DND-41 (cell line): ENCODE results near the gene MTSS2.

Source experiments
- ATAC-seq: fragments of 200-7000 bp; cut with Tn5 transposase; 3 replicates; pipeline ENCODE4 v1.9.1; 2021; ENCODE audit warnings: low read depth; ENCODE audit not compliant: insufficient read depth
- DNase-seq: peaks from one replicate; pipeline ENCODE4 v3.0.0-alpha.2; 2020
- H2AFZ ChIP-seq: 2 replicates; pipeline ENCODE4 v1.6.0; 2012; ENCODE audit warnings: low read depth, low read length
- H3K27ac ChIP-seq: 2 replicates; pipeline ENCODE4 v1.5.1; 2012; ENCODE audit warnings: low read length, inconsistent platforms
- H3K27me3 ChIP-seq: fragments of 200-600 bp; sonication (generic); 2 replicates; pipeline ENCODE4 v1.6.0; 2012; ENCODE audit warnings: low read length, mild to moderate bottlenecking, inconsistent platforms; ENCODE audit not compliant: insufficient read depth, poor library complexity
- H3K36me3 ChIP-seq: 2 replicates; pipeline ENCODE4 v1.5.1; 2012; ENCODE audit warnings: low read length, inconsistent platforms; ENCODE audit not compliant: insufficient read depth
- H3K4me1 ChIP-seq: 2 replicates; pipeline ENCODE4 v1.5.1; 2012; ENCODE audit warnings: mild to moderate bottlenecking, low read length; ENCODE audit not compliant: insufficient read depth
- H3K4me2 ChIP-seq: 2 replicates; pipeline ENCODE4 v1.6.0; 2012; ENCODE audit warnings: mild to moderate bottlenecking, moderate library complexity, low read length, inconsistent platforms; ENCODE audit not compliant: insufficient read depth
- H3K4me3 ChIP-seq, 2 experiments: fragments of 200-600 bp in 1 of 2; shearing (Covaris generic) in 1 of 2; 2 replicates each; pipeline ENCODE4 v1.5.1; 2012 to 2016; ENCODE audit warnings: inconsistent platforms in 2 of 2, low read length in 2 of 2, mild to moderate bottlenecking in 2 of 2, low read depth in 1 of 2, moderate library complexity in 1 of 2
- H3K79me2 ChIP-seq: 2 replicates; pipeline ENCODE4 v1.6.0; 2012; ENCODE audit warnings: low read length, inconsistent platforms; ENCODE audit not compliant: insufficient read depth
- H3K9ac ChIP-seq: 2 replicates; pipeline ENCODE4 v1.6.0; 2012; ENCODE audit warnings: low read depth, mild to moderate bottlenecking, inconsistent platforms, low read length, moderate library complexity
- H3K9me3 ChIP-seq: 2 replicates; pipeline ENCODE4 v1.5.1; 2012; ENCODE audit warnings: low read length, moderate library complexity, mild to moderate bottlenecking, inconsistent platforms; ENCODE audit not compliant: insufficient read depth, severe bottlenecking
- H4K20me1 ChIP-seq: 2 replicates; pipeline ENCODE4 v1.6.0; 2012; ENCODE audit warnings: low read length; ENCODE audit not compliant: insufficient read depth
- EZH2 ChIP-seq: IDR thresholded peaks from 3 replicates; pipeline ENCODE4 v1.6.1; 2012; ENCODE audit warnings: borderline replicate concordance, low read depth, mild to moderate bottlenecking, moderate library complexity, low read length, inconsistent platforms; ENCODE audit not compliant: severe bottlenecking
- TF ChIP-seq, protein P1 (sequence below): IDR thresholded peaks from 2 replicates; pipeline ENCODE4 v1.5.1; 2012; ENCODE audit warnings: borderline replicate concordance, low read length, moderate library complexity, mild to moderate bottlenecking; ENCODE audit not compliant: poor library complexity, severe bottlenecking; ENCODE audit errors: extremely low read depth

Gene MTSS2

DNA sequence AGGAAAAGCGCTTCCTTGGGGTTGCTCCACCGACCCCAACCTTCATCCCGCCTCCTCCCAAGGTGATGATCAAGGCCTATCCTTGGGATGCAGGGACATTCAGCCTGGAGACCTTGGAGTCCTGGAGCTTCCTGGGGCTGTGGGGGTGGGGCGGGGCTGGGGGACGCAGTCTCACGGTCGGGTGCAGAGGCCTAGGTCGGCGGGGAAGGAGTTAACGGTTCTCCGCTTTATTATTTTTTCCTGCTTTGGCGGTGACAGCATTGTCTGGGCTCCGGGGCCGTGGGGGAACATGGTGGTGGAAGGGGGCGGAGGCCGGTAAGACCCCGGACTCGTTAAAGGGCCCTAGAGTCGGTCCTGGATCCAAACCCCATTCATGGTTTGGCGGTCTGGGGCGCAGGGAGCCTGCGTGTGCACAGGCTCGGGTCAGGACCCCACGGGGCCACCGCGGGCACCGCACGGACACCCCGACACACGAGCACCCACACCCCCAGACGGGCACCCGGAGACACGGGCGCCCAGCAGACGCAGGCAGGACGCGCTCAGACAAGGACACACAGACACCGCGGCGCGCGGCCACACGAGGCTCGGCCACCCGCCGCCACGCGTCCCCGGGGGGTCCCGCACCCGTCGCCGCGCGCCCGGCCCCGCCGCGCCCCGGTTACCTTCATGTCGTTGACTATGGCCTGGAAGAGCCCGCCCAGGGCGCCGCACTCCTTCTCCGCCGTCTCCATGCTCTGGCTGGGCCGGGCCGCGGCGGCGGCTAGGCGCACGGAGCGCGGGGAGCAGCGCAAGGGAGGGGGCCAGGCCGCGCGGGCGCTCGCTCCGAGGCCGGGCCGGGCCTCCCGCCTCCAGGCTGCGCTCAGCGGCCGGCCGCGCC, 554 bp downstream of the MTSS2 start:
- H3K79me2 ChIP-seq, result peaks cover 23% of the 10 kb centered on the region
- ATAC-seq, result peak; percentile 62
- H3K9me3 ChIP-seq, result no peaks in the 10 kb centered on the region
- H3K27ac ChIP-seq, result peak overlapping the region; percentile 4; the same call in 1 of the 2 replicates
- H3K4me3 ChIP-seq, result peak overlapping the region; percentile 43 to 64; a peak in 3 of 4 replicates
- peak overlapping the region; percentile 80 for H3K4me2 ChIP-seq
- peak overlapping the region; percentile 75 for H2AFZ ChIP-seq
- peaks cover 45% of the 10 kb centered on the region for H4K20me1 ChIP-seq
- peak overlapping the region; percentile 64 for H3K9ac ChIP-seq
- no peaks in the 10 kb centered on the region for H3K27me3 ChIP-seq
- peaks cover 3% of the 10 kb centered on the region for H3K36me3 ChIP-seq
- peaks cover 22% of the 10 kb centered on the region for H3K4me1 ChIP-seq
- TF ChIP-seq EZH2, result no peak
- TF ChIP-seq, protein P1, sequence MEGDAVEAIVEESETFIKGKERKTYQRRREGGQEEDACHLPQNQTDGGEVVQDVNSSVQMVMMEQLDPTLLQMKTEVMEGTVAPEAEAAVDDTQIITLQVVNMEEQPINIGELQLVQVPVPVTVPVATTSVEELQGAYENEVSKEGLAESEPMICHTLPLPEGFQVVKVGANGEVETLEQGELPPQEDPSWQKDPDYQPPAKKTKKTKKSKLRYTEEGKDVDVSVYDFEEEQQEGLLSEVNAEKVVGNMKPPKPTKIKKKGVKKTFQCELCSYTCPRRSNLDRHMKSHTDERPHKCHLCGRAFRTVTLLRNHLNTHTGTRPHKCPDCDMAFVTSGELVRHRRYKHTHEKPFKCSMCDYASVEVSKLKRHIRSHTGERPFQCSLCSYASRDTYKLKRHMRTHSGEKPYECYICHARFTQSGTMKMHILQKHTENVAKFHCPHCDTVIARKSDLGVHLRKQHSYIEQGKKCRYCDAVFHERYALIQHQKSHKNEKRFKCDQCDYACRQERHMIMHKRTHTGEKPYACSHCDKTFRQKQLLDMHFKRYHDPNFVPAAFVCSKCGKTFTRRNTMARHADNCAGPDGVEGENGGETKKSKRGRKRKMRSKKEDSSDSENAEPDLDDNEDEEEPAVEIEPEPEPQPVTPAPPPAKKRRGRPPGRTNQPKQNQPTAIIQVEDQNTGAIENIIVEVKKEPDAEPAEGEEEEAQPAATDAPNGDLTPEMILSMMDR, result no peak
- peak; percentile 28 for DNase-seq

GRCh38 chr16:70684146-70685060, 1.4 kb downstream of the MTSS2 start:
- peak overlapping the region; percentile 80 for H3K4me2 ChIP-seq
- no peak overlapping the region for H2AFZ ChIP-seq
- H3K36me3 ChIP-seq, result peaks cover 6% of the 10 kb centered on the region
- no peak for DNase-seq
- H3K79me2 ChIP-seq, result peaks cover 23% of the 10 kb centered on the region
- TF ChIP-seq EZH2, result no peak
- TF ChIP-seq, protein P1, result no peak
- peak overlapping the region; percentile 43 to 64; a peak in 3 of 4 replicates for H3K4me3 ChIP-seq
- H3K9me3 ChIP-seq, result no peaks in the 10 kb centered on the region
- ATAC-seq, result no peak
- H3K4me1 ChIP-seq, result peaks cover 22% of the 10 kb centered on the region
- peaks cover 47% of the 10 kb centered on the region for H4K20me1 ChIP-seq
- H3K27me3 ChIP-seq, result no peaks in the 10 kb centered on the region
- no peak overlapping the region for H3K27ac ChIP-seq
- peak overlapping the region; percentile 64 for H3K9ac ChIP-seq

- no peak for DNase-seq
- no peak for ATAC-seq
- H3K4me3 ChIP-seq, result no peak overlapping the region
- no peak overlapping the region for H2AFZ ChIP-seq
- H3K4me2 ChIP-seq, result peak overlapping the region; percentile 80; the same call in 1 of the 2 replicates
- TF ChIP-seq, protein P1, result no peak
- H3K27me3 ChIP-seq, result no peaks in the 10 kb centered on the region
- peaks cover 16% of the 10 kb centered on the region for H3K36me3 ChIP-seq
- peaks cover 22% of the 10 kb centered on the region for H3K4me1 ChIP-seq
- H4K20me1 ChIP-seq, result peaks cover 47% of the 10 kb centered on the region
- no peak overlapping the region for H3K9ac ChIP-seq
- peaks cover 23% of the 10 kb centered on the region for H3K79me2 ChIP-seq
- H3K27ac ChIP-seq, result no peak overlapping the region
- no peaks in the 10 kb centered on the region for H3K9me3 ChIP-seq
Measured at GRCh38 chr16:70683146-70683944, 2.5 kb downstream of the MTSS2 start.
